Right lobe of liver (tissue), 6 donors: ENCODE measurements around the gene CDC42EP3. TPM values are rescaled to one million over a fixed set of nuclear protein-coding genes. Genes with fewer than 3 reads are reported as not detected.
A peak's percentile ranks its signal among the peaks of the same experiment; 100 is the strongest.

Experiments used
- ATAC-seq, 4 donors: fragments of 200-7000 bp; cut with Tn5 transposase; one replicate each; pipeline ENCODE4 v1.9.1; 2020; ENCODE audit warnings: mild to moderate bottlenecking in 4 of 4, moderate library complexity in 4 of 4
- DNase-seq, 3 donors: peaks; one replicate each; pipeline ENCODE4 v3.0.0-alpha.2; 2020
- H3K27ac ChIP-seq, 3 donors: fragments of 200-600 bp; one replicate each; pipeline ENCODE4 v1.8.0; 2022
- H3K27me3 ChIP-seq, 2 donors: fragments of 200-600 bp; one replicate each; pipeline ENCODE4 v1.8.0; 2022
- H3K36me3 ChIP-seq, 4 donors: fragments of 200-600 bp; sonication (generic) in 1 of 4; one replicate each; pipeline versions ENCODE4 v1.5.1 to v1.8.0; 2017 to 2022; ENCODE audit warnings: control low read depth in 1 of 4
- H3K4me1 ChIP-seq, 4 donors: fragments of 200-600 bp; sonication (generic) in 1 of 4; one replicate each; pipeline versions ENCODE4 v1.5.1 to v1.8.0; 2017 to 2022; ENCODE audit warnings: control low read depth in 1 of 4
- H3K4me3 ChIP-seq, 3 donors: fragments of 200-600 bp; one replicate each; pipeline ENCODE4 v1.8.0; 2022
- H3K9me3 ChIP-seq, 4 donors: fragments of 200-600 bp; sonication (generic) in 1 of 4; one replicate each; pipeline versions ENCODE4 v1.5.1 to v1.8.0; 2017 to 2022; ENCODE audit warnings: control low read depth in 1 of 4
- CTCF ChIP-seq, 4 donors: fragments of 200-600 bp in 3 of 4; fragments of 450-650 bp in 1 of 4; IDR thresholded peaks; one replicate each; pipeline versions ENCODE4 v1.5.1 to v1.8.0; 2016 to 2022; ENCODE audit warnings: antibody characterized with exemption in 4 of 4, mild to moderate bottlenecking in 2 of 4
- POLR2A ChIP-seq: fragments of 450-650 bp; IDR thresholded peaks from one replicate; pipeline ENCODE4 v1.6.1; 2017; ENCODE audit warnings: antibody characterized with exemption, mild to moderate bottlenecking
- WGBS: methylation state at CpG from one replicate; pipeline ENCODE4 v1.1.6; 2018; ENCODE audit warnings: low coverage, low lambda C conversion rate; ENCODE audit not compliant: insufficient coverage; ENCODE audit errors: missing lambda C conversion rate; 5-methylcytosine and 5-hydroxymethylcytosine counted together
- intact Hi-C, 2 donors: fragments of 100-400 bp; cut with DNase I; formaldehyde crosslinking; loops; one replicate each; pipeline versions ENCODE4 v1.11.2 to v1.14.1; 2022
- total RNA-seq, 6 experiments: library from RNA; depleted of rRNA in 2 of 6; stranded (reverse); fragments of >200 nt in 2 of 6; fragmentation: NEBNext Ultra II Directional in 3 of 6; extraction: Animal tissue kit (Norgen Biotek cat#: 25700) in 3 of 6; gene quantifications; one replicate each; pipeline versions ENCODE4 v1.1.0 to v1.2.4, GENCODE V29; 2016 to 2023
- donor health status: DM: no; HTN: yes; CAD: no.
- donor health status: DM: no; HTN: no; CAD: no.
- donor health status: DM: no; HTN: no; CAD: no.
- donor health status: DM: no; HTN: yes; CAD: no.
- donor health status: DM: no; HTN: yes; CAD: no.

The CDC42EP3 gene
- total RNA-seq, 6 experiments from 2014 or later: 3.4 to 8.4 (median 6.0) TPM

- ATAC-seq: no peak
- peak overlapping the region in 1 of 3 donors; percentile 20 for H3K27ac ChIP-seq
- intact Hi-C loops: no loop called here
- no peaks in the 10 kb centered on the region for H3K4me1 ChIP-seq
- no peaks in the 10 kb centered on the region for H3K27me3 ChIP-seq
- H3K9me3 ChIP-seq: no peaks in the 10 kb centered on the region
- H3K36me3 ChIP-seq: no peaks in the 10 kb centered on the region
- no peak for DNase-seq
- WGBS: 66% methylated on average over 6 of the region's 8 CpGs
- TF ChIP-seq POLR2A (no peak), CTCF (IDR thresholded peaks at IDR 0.05) (no peak)
- no peak overlapping the region for H3K4me3 ChIP-seq
Measured at GRCh38 chr2:37634914-37635503, 36.4 kb downstream of the CDC42EP3 start.

- intact Hi-C loops: no loop called here
- no peak overlapping the region for H3K4me3 ChIP-seq
- H3K27ac ChIP-seq: no peak overlapping the region
- H3K36me3 ChIP-seq: no peaks in the 10 kb centered on the region
- whole genome bisulfite sequencing: 55% methylated on average over 3 of the region's 3 CpGs
- no peak for ATAC-seq
- H3K4me1 ChIP-seq: no peaks in the 10 kb centered on the region
- H3K27me3 ChIP-seq: no peaks in the 10 kb centered on the region
- DNase-seq: no peak
- no peak for TF ChIP-seq CTCF (IDR thresholded peaks at IDR 0.05)
- no peak for TF ChIP-seq POLR2A
- H3K9me3 ChIP-seq: no peaks in the 10 kb centered on the region
Measured at GRCh38 chr2:37633845-37634244, 37.6 kb downstream of the CDC42EP3 start.

- no peak for ATAC-seq
- Histone ChIP-seq H3K36me3 (no peaks in the 10 kb centered on the region), H3K9me3 (no peaks in the 10 kb centered on the region), H3K4me1 (no peaks in the 10 kb centered on the region), H3K27ac (no peak overlapping the region), H3K4me3 (no peak overlapping the region), H3K27me3 (no peaks in the 10 kb centered on the region)
- WGBS: 50% methylated on average over 1 of the region's 1 CpG
- TF ChIP-seq CTCF (IDR thresholded peaks at IDR 0.05) (no peak), POLR2A (no peak)
- no peak for DNase-seq
- intact Hi-C loops: no loop called here
Measured at GRCh38 chr2:37633234-37633633, 38.2 kb downstream of the CDC42EP3 start.

- Histone ChIP-seq H3K9me3 (no peaks in the 10 kb centered on the region), H3K27ac (no peak overlapping the region), H3K4me1 (no peaks in the 10 kb centered on the region), H3K36me3 (no peaks in the 10 kb centered on the region), H3K27me3 (no peaks in the 10 kb centered on the region), H3K4me3 (no peak overlapping the region)
- TF ChIP-seq POLR2A (no peak), CTCF (IDR thresholded peaks at IDR 0.05) (no peak)
- ATAC-seq (no peak), DNase-seq (no peak)
- 79% methylated on average over 2 of the region's 2 CpGs for WGBS
- intact Hi-C loops: no loop called here
Measured at GRCh38 chr2:37632310-37632709, 39.1 kb downstream of the CDC42EP3 start.

GRCh38 chr2:37631698-37632097 lies 39.7 kb downstream of the CDC42EP3 start:
- no peak for ATAC-seq

More at GRCh38 chr2:37631698-37632097, 39.7 kb downstream of the CDC42EP3 start:
- Histone ChIP-seq H3K4me3 (no peak overlapping the region), H3K9me3 (no peaks in the 10 kb centered on the region), H3K27me3 (no peaks in the 10 kb centered on the region), H3K4me1 (no peaks in the 10 kb centered on the region), H3K27ac (no peak overlapping the region), H3K36me3 (no peaks in the 10 kb centered on the region)
- no peak for DNase-seq
- 84% methylated on average over 4 of the region's 4 CpGs for WGBS
- no peak for TF ChIP-seq CTCF (IDR thresholded peaks at IDR 0.05)
- intact Hi-C loops: no loop called here
